Transverse colon (tissue), 4 donors: ENCODE results near the gene BCORL1. TPM values are rescaled to one million over a fixed set of nuclear protein-coding genes. Genes with fewer than 3 reads are reported as not detected.

ENCODE experiments used
- DNase-seq: peaks from one replicate; pipeline ENCODE4 v3.0.0-alpha.2; 2019
- H3K27ac ChIP-seq, 4 donors: fragments of 200-600 bp; sonication (generic); 2 replicates each; pipeline ENCODE4 v1.5.1; 2016 to 2018; ENCODE audit warnings: inconsistent platforms in 4 of 4
- H3K27me3 ChIP-seq: fragments of 200-600 bp; sonication (generic); 2 replicates; pipeline ENCODE4 v1.5.1; 2017; ENCODE audit warnings: inconsistent platforms
- H3K36me3 ChIP-seq, 4 donors: fragments of 200-600 bp; sonication (generic); 2 replicates each; pipeline ENCODE4 v1.5.1; 2017 to 2019; ENCODE audit warnings: inconsistent platforms in 4 of 4
- H3K4me1 ChIP-seq, 4 donors: fragments of 200-600 bp; sonication (generic); 2 replicates each; pipeline ENCODE4 v1.5.1; 2017 to 2020; ENCODE audit warnings: inconsistent platforms in 4 of 4
- H3K4me3 ChIP-seq, 4 donors: fragments of 200-600 bp; sonication (generic); 1 replicate in 1 of 4; 2 replicates in 3 of 4; pipeline versions ENCODE4 v1.5.1 to v1.6.1; 2017 to 2019; ENCODE audit warnings: inconsistent platforms in 4 of 4
- H3K9me3 ChIP-seq, 2 donors: fragments of 200-600 bp; sonication (generic); 2 replicates each; pipeline ENCODE4 v1.5.1; 2017 to 2019; ENCODE audit warnings: inconsistent platforms in 2 of 2
- EP300 ChIP-seq: sonication (generic); formaldehyde crosslinking; IDR thresholded peaks from one replicate; pipeline ENCODE4 v1.6.1; 2017; ENCODE audit warnings: antibody characterized with exemption, low read depth
- POLR2A ChIP-seq: fragments of 450-650 bp; IDR thresholded peaks from one replicate; pipeline ENCODE4 v1.6.1; 2016; ENCODE audit warnings: antibody characterized with exemption, mild to moderate bottlenecking, moderate library complexity
- POLR2AphosphoS5 ChIP-seq, 3 donors: sonication (generic); formaldehyde crosslinking; IDR thresholded peaks; one replicate each; pipeline ENCODE4 v1.6.1; 2016; ENCODE audit warnings: antibody characterized with exemption in 3 of 3
- WGBS, 2 donors: methylation state at CpG; one replicate each; pipeline ENCODE4 v1.1.5; 2018; ENCODE audit warnings: low coverage in 1 of 2; 5-methylcytosine and 5-hydroxymethylcytosine counted together
- in situ Hi-C, 4 donors: fragments of 200-750 bp; cut with MboI; loops; one replicate each; pipeline versions ENCODE4 v1.15.0 to v1.15.1; 2017; ENCODE audit warnings: low sequenced_read_pairs in 3 of 4, low pct_ligation_motif_present in 1 of 4, low pct_unique_long_range_greater_than_20kb in 1 of 4
- intact Hi-C: fragments of 100-400 bp; cut with DNase I; formaldehyde crosslinking; loops from one replicate; pipeline ENCODE4 v1.15.1; 2023; ENCODE audit warnings: low total_unique reads
- total RNA-seq, 4 donors: library from RNA; depleted of rRNA; stranded (reverse); fragments of >200 nt; gene quantifications; one replicate each; pipeline ENCODE4 v1.1.0, GENCODE V29; 2016
- TF ChIP-seq, protein P1 (sequence below), 5 experiments: fragments of 200-600 bp in 3 of 5; fragments of 450-650 bp in 2 of 5; sonication (generic) in 3 of 5; IDR thresholded peaks; 1 replicate in 2 of 5; 2 replicates in 3 of 5; pipeline ENCODE4 v1.5.1; 2016 to 2017; ENCODE audit warnings: antibody characterized with exemption in 5 of 5, inconsistent platforms in 3 of 5, mild to moderate bottlenecking in 2 of 5, moderate library complexity in 1 of 5

BCORL1 gene
- total RNA-seq, 4 donors from 2014 or later = 5.6 to 11.6 (median 8.0) TPM

DNA sequence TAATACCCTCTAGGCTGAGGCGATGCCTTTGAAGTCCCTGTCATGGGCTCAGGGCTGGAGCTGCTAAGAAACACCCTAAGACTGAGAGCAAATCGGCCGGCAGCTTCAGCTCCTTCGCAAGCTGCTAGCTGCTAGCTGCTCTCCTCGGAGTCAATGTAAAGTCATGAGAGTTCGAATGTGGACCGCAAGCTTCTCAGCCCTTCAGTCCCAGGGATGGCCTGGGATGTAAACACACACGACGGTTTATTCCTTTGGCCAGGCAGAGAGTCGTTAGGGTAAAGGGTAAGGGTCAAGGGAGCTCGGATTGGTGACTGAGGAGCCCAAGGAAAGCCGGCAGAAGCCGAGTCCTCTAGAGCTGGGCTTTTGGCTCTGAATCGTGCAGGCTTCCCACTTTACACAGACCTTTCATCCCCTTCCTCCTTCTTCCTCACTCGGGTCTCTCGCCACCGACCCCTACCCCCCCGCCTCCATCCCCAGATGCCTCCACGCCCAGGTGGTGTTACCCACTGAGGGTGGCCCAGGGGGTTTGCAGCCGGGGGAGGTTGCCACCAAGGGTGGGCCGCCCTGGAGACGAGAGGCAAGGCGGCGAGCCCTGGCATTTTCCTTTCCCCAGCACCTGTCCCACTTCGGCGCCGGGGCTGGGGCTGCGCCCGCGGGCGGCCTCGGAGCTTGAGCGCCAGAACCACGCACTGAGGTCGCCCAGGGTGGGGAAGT, 3.1 kb upstream of the BCORL1 start:
- Histone ChIP-seq H3K36me3 (no peaks in the 10 kb centered on the region), H3K9me3 (no peaks in the 10 kb centered on the region), H3K4me1 (peaks cover 0 to 6% (median 2%) of the 10 kb centered on the region in 4 donors), H3K4me3 (no peak overlapping the region), H3K27me3 (no peaks in the 10 kb centered on the region), H3K27ac (peak overlapping the region in 3 of 4 donors; percentile 74 to 89 (median 76))
- peak; percentile 11 for DNase-seq
- 55% methylated on average over 31 of the region's 35 CpGs; no CpG with 5 or more reads in 1 of the 2 donors for WGBS, 2 donors
- intact Hi-C loops = no loop called here
- in situ Hi-C loops = no loop called here
- TF ChIP-seq POLR2A = no peak
- TF ChIP-seq, protein P1, sequence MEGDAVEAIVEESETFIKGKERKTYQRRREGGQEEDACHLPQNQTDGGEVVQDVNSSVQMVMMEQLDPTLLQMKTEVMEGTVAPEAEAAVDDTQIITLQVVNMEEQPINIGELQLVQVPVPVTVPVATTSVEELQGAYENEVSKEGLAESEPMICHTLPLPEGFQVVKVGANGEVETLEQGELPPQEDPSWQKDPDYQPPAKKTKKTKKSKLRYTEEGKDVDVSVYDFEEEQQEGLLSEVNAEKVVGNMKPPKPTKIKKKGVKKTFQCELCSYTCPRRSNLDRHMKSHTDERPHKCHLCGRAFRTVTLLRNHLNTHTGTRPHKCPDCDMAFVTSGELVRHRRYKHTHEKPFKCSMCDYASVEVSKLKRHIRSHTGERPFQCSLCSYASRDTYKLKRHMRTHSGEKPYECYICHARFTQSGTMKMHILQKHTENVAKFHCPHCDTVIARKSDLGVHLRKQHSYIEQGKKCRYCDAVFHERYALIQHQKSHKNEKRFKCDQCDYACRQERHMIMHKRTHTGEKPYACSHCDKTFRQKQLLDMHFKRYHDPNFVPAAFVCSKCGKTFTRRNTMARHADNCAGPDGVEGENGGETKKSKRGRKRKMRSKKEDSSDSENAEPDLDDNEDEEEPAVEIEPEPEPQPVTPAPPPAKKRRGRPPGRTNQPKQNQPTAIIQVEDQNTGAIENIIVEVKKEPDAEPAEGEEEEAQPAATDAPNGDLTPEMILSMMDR (IDR thresholded peaks at IDR 0.05) = no peak
- TF ChIP-seq EP300 = no peak
- TF ChIP-seq POLR2AphosphoS5 (IDR thresholded peaks at IDR 0.05) = no peak

DNA sequence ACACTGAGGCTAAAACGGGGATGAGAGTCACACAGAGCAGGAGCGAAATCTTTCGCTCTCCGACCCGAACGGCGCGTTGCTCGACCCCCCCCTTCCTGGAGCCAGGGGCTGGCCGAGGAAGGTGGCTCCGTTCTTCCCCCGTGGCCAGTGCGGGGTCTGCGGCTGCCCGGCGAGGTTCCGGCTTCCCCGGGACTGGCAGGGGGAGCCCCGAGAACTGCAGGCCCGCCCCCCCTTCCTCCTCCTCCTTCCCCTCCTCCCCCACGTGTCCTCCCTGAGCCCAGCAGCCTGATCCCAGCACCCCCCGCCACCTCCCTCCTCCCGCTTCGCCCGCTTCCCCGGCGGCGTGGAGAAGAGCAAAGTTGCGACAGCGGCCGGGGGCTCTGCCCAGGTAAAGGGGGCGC, 2.4 kb upstream of the BCORL1 start:
- intact Hi-C loops = loop anchor here (10.0 kb wide), 1 partner anchor 45 kb away; no protein-coding TSS in a partner anchor
- Histone ChIP-seq H3K4me3 (peak overlapping the region in 1 of 4 donors; percentile 46), H3K36me3 (no peaks in the 10 kb centered on the region), H3K27me3 (no peaks in the 10 kb centered on the region), H3K9me3 (no peaks in the 10 kb centered on the region), H3K4me1 (peaks cover 0 to 6% (median 2%) of the 10 kb centered on the region in 4 donors), H3K27ac (peak overlapping the region in 3 of 4 donors; percentile 74 to 89 (median 76))
- no peak for TF ChIP-seq EP300
- TF ChIP-seq POLR2AphosphoS5 (IDR thresholded peaks at IDR 0.05) = no peak
- TF ChIP-seq, protein P1 (IDR thresholded peaks at IDR 0.05) = no peak
- TF ChIP-seq POLR2A = no peak
- in situ Hi-C loops = no loop called here
- peak; percentile 51 for DNase-seq
- 59% methylated on average over 26 of the region's 32 CpGs; no CpG with 5 or more reads in 1 of the 2 donors for WGBS, 2 donors

DNA sequence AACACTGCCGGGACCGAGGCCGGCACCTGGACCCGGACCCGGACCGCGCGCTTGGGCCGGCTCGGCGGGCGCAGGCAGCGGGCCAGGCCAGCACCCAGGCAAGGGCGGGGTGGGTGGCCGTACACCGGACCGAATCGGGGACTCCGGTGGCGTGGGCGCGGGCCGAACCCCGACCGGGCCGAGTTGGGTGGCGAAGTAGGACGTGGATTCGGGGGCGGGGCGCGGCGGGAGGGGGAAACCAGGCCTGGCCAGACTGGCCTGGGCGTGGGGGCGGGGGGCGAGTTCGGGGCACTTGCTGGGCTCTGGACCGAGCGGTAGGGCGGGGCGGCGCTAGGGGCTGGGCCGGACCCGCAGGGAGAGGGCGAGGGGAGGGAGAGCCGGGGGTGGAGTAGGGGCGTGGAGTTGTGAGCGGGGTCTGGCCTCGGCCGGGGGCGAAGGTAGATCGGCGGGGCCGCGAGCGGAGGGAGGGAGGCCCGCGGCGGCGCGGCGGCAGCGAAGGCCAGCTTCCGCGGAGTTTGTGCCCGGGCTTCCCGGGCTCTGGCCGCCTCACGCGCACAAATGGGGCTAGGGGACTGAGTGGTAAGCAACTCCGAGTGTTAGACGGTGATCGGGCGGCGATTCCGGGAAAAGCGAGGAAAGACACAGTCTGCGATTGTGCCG, 1.8 kb upstream of the BCORL1 start:
- no peaks in the 10 kb centered on the region for H3K9me3 ChIP-seq
- TF ChIP-seq EP300 (no peak), POLR2AphosphoS5 (IDR thresholded peaks at IDR 0.05) (peak in 1 of 3 donors; percentile 56), POLR2A (peak; percentile 40)
- WGBS, 2 donors = 51% methylated on average over 58 of the region's 79 CpGs; no CpG with 5 or more reads in 1 of the 2 donors
- H3K4me3 ChIP-seq = peak overlapping the region in 1 of 4 donors; percentile 46
- peaks cover 0 to 6% (median 2%) of the 10 kb centered on the region in 4 donors for H3K4me1 ChIP-seq
- H3K36me3 ChIP-seq = no peaks in the 10 kb centered on the region
- DNase-seq = peak; percentile 73
- H3K27me3 ChIP-seq = no peaks in the 10 kb centered on the region
- in situ Hi-C loops = no loop called here
- intact Hi-C loops = loop anchor here (10.0 kb wide), 1 partner anchor 46 kb away; no protein-coding TSS in a partner anchor
- peak overlapping the region in 3 of 4 donors; percentile 74 to 89 (median 76) for H3K27ac ChIP-seq

DNA sequence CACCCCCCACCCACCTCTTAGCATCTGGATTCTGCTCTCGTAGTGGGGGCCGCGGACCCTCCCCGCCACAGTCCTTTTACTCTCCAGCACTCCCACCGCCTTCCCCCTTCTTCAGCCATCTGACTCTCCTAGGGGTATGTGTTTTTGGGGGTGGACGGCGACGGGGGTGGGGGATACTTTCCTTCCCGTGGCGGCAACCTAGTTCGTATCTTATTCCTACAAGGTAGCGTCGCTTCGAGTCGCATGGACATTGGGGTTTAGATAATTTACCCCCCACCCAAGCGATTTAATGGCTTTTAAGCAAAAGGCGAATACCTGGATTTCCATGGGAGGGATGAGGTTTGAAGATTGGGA, 1.3 kb upstream of the BCORL1 start:
- TF ChIP-seq, protein P1 (IDR thresholded peaks at IDR 0.05) = no peak
- TF ChIP-seq POLR2A (no peak), POLR2AphosphoS5 (IDR thresholded peaks at IDR 0.05) (no peak), EP300 (no peak)
- DNase-seq = no peak
- H3K9me3 ChIP-seq = no peaks in the 10 kb centered on the region
- H3K27me3 ChIP-seq = no peaks in the 10 kb centered on the region
- peak overlapping the region in 3 of 4 donors; percentile 74 to 89 (median 76) for H3K27ac ChIP-seq
- H3K4me3 ChIP-seq = peak overlapping the region in 1 of 4 donors; percentile 46
- in situ Hi-C loops = no loop called here
- peaks cover 0 to 6% (median 2%) of the 10 kb centered on the region in 4 donors for H3K4me1 ChIP-seq
- H3K36me3 ChIP-seq = no peaks in the 10 kb centered on the region
- intact Hi-C loops = loop anchor here (10.0 kb wide), 1 partner anchor 46 kb away; no protein-coding TSS in a partner anchor
- 48% methylated on average over 17 of the region's 17 CpGs; no CpG with 5 or more reads in 1 of the 2 donors for WGBS, 2 donors
